AG10803 (cell line): Measurements from ENCODE around the gene OSBPL10.
"Not testable (repeated sequence)": the region's sequence is repeated elsewhere in the genome, so short reads cannot be mapped to it uniquely, and the experiment has no call there.

Source experiments
- DNase-seq: peaks from one replicate; pipeline ENCODE4 v3.0.0; 2010; ENCODE audit warnings: low read depth
- H3K4me3 ChIP-seq: 2 replicates; pipeline ENCODE4 v1.5.1; 2011; ENCODE audit warnings: mild to moderate bottlenecking, low read length, control low read depth
- CTCF ChIP-seq: conservative IDR thresholded peaks from 2 replicates; pipeline ENCODE4 v1.5.1; 2011; ENCODE audit warnings: mild to moderate bottlenecking, low read length, control low read depth, inconsistent platforms

The OSBPL10 gene

GRCh38 chr3:31791090-31791430, 190.0 kb downstream of the OSBPL10 start:
- H3K4me3 ChIP-seq = no peak overlapping the region
- no peak for DNase-seq
- TF ChIP-seq CTCF = no peak

GRCh38 chr3:31790193-31791089, 190.6 kb downstream of the OSBPL10 start:
- H3K4me3 ChIP-seq = no peak overlapping the region
- no peak for DNase-seq
- no peak for TF ChIP-seq CTCF

- no peak overlapping the region for H3K4me3 ChIP-seq
- DNase-seq = no peak
- no peak for TF ChIP-seq CTCF
These were observed 191.6 kb downstream of the OSBPL10 start for GRCh38 chr3:31789429-31789828.

GRCh38 chr3:31785734-31786133, 195.3 kb downstream of the OSBPL10 start:
- TF ChIP-seq CTCF = no peak
- no peak overlapping the region for H3K4me3 ChIP-seq
- no peak for DNase-seq

GRCh38 chr3:31785286-31785685, 195.8 kb downstream of the OSBPL10 start:
- no peak for DNase-seq
- no peak for TF ChIP-seq CTCF
- no peak overlapping the region for H3K4me3 ChIP-seq

GRCh38 chr3:31783851-31784250, 197.2 kb downstream of the OSBPL10 start:
- H3K4me3 ChIP-seq = not testable (repeated sequence)
- peak; percentile 12 for DNase-seq

- not testable (repeated sequence) for H3K4me3 ChIP-seq, DNase-seq
These were observed 198.8 kb downstream of the OSBPL10 start for GRCh38 chr3:31782306-31782705.

- no peak for DNase-seq
- H3K4me3 ChIP-seq = no peak overlapping the region
- no peak for TF ChIP-seq CTCF
These were observed 201.5 kb downstream of the OSBPL10 start for GRCh38 chr3:31779514-31779913.
